ENCODE measurements around the gene JAML.
A peak's percentile ranks its signal among the peaks of the same experiment; 100 is the strongest.

JAML gene

GRCh38 chr11:118219732-118220131, 5.1 kb downstream of the JAML start:
- Mint-ChIP-seq H3K9me3 (no peaks in the 10 kb centered on the region), H3K27ac (ENCODE audit: low read depth) (peak overlapping the region; percentile 83), H3K4me1 (peaks cover 86% of the 10 kb centered on the region), H3K27me3 (no peaks in the 10 kb centered on the region), H3K4me3 (peak overlapping the region; percentile 78), H3K36me3 (ENCODE audit: insufficient read depth) (peaks cover 11% of the 10 kb centered on the region)
- DNase-seq (ENCODE audit: low spot score in 2 of 2) (no peak), ATAC-seq (replicated peaks; ENCODE audit: extremely low read depth, poor library complexity, severe bottlenecking) (no peak)

DNA sequence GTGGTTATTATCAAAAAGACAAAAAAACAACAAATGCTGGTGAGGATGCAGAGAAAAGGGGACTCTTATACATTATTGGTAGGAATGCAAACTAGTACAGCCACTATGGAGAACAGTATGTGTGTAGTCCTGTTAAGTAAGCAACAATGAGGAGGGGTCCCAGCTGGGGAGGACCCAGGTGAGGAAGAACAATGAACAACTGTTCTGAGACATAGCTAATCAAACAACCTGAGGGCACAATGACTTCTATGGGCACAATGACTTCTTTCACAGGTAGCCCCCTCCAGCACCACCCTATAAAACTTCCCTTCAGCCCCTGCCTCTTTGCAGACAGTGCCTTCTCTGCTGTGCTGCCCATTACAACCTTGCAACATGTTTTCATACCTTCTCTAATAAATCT, 5.6 kb downstream of the JAML start:
- Mint-ChIP-seq H3K4me1 (peaks cover 86% of the 10 kb centered on the region), H3K27me3 (no peaks in the 10 kb centered on the region), H3K36me3 (ENCODE audit: insufficient read depth) (peaks cover 10% of the 10 kb centered on the region), H3K9me3 (no peaks in the 10 kb centered on the region), H3K4me3 (peak overlapping the region; percentile 78), H3K27ac (ENCODE audit: low read depth) (peak overlapping the region; percentile 83)
- no peak for DNase-seq (ENCODE audit: low spot score in 2 of 2)
- no peak for ATAC-seq (replicated peaks; ENCODE audit: extremely low read depth, poor library complexity, severe bottlenecking)

GRCh38 chr11:118217575-118217974, 7.2 kb downstream of the JAML start:
- H3K27ac Mint-ChIP-seq (ENCODE audit: low read depth), result peak overlapping the region; percentile 83
- ATAC-seq (replicated peaks; ENCODE audit: extremely low read depth, poor library complexity, severe bottlenecking) (peak; percentile 48), DNase-seq (ENCODE audit: low spot score in 2 of 2) (no peak)
- peak overlapping the region; percentile 78 for H3K4me3 Mint-ChIP-seq
- no peaks in the 10 kb centered on the region for H3K27me3 Mint-ChIP-seq
- H3K9me3 Mint-ChIP-seq, result no peaks in the 10 kb centered on the region
- peaks cover 13% of the 10 kb centered on the region for H3K36me3 Mint-ChIP-seq (ENCODE audit: insufficient read depth)
- peaks cover 86% of the 10 kb centered on the region for H3K4me1 Mint-ChIP-seq

GRCh38 chr11:118216621-118217481, 8.0 kb downstream of the JAML start:
- H3K4me3 Mint-ChIP-seq, result peak overlapping the region; percentile 78
- DNase-seq (ENCODE audit: low spot score in 2 of 2), result peak in 1 of 2 donors; percentile 37
- peak overlapping the region; percentile 83 for H3K27ac Mint-ChIP-seq (ENCODE audit: low read depth)

GRCh38 chr11:118215765-118216164, 9.0 kb downstream of the JAML start:
- peaks cover 88% of the 10 kb centered on the region for H3K4me1 Mint-ChIP-seq
- ATAC-seq (replicated peaks; ENCODE audit: extremely low read depth, poor library complexity, severe bottlenecking) (no peak), DNase-seq (ENCODE audit: low spot score in 2 of 2) (no peak)
- H3K27ac Mint-ChIP-seq (ENCODE audit: low read depth), result peak overlapping the region; percentile 83
- peak overlapping the region; percentile 78 for H3K4me3 Mint-ChIP-seq
- H3K27me3 Mint-ChIP-seq, result no peaks in the 10 kb centered on the region
- H3K36me3 Mint-ChIP-seq (ENCODE audit: insufficient read depth), result peaks cover 23% of the 10 kb centered on the region
- no peaks in the 10 kb centered on the region for H3K9me3 Mint-ChIP-seq

More at GRCh38 chr11:118216621-118217481, 8.0 kb downstream of the JAML start:
- peak; percentile 84 for ATAC-seq (replicated peaks; ENCODE audit: extremely low read depth, poor library complexity, severe bottlenecking)
- no peaks in the 10 kb centered on the region for H3K27me3 Mint-ChIP-seq
- H3K36me3 Mint-ChIP-seq (ENCODE audit: insufficient read depth), result peaks cover 17% of the 10 kb centered on the region
- peaks cover 87% of the 10 kb centered on the region for H3K4me1 Mint-ChIP-seq
- no peaks in the 10 kb centered on the region for H3K9me3 Mint-ChIP-seq

- Mint-ChIP-seq H3K27ac (ENCODE audit: low read depth) (peak overlapping the region; percentile 83), H3K36me3 (ENCODE audit: insufficient read depth) (peaks cover 26% of the 10 kb centered on the region), H3K9me3 (no peaks in the 10 kb centered on the region), H3K27me3 (no peaks in the 10 kb centered on the region), H3K4me3 (peak overlapping the region; percentile 78), H3K4me1 (peaks cover 83% of the 10 kb centered on the region)
- ATAC-seq (replicated peaks; ENCODE audit: extremely low read depth, poor library complexity, severe bottlenecking), result no peak
- no peak for DNase-seq (ENCODE audit: low spot score in 2 of 2)
These were observed 9.5 kb downstream of the JAML start for GRCh38 chr11:118215262-118215661.

GRCh38 chr11:118214210-118214914, 10.4 kb downstream of the JAML start:
- H3K9me3 Mint-ChIP-seq, result no peaks in the 10 kb centered on the region
- H3K27me3 Mint-ChIP-seq, result no peaks in the 10 kb centered on the region
- peaks cover 79% of the 10 kb centered on the region for H3K4me1 Mint-ChIP-seq
- peak overlapping the region; percentile 42 for H3K4me3 Mint-ChIP-seq
- H3K36me3 Mint-ChIP-seq (ENCODE audit: insufficient read depth), result peaks cover 29% of the 10 kb centered on the region
- no peak for DNase-seq (ENCODE audit: low spot score in 2 of 2)
- H3K27ac Mint-ChIP-seq (ENCODE audit: low read depth), result peak overlapping the region; percentile 83
- ATAC-seq (replicated peaks; ENCODE audit: extremely low read depth, poor library complexity, severe bottlenecking), result no peak

GRCh38 chr11:118213781-118214180, 11.0 kb downstream of the JAML start:
- ATAC-seq (replicated peaks; ENCODE audit: extremely low read depth, poor library complexity, severe bottlenecking), result no peak
- H3K27ac Mint-ChIP-seq (ENCODE audit: low read depth), result peak overlapping the region; percentile 71
- H3K9me3 Mint-ChIP-seq, result no peaks in the 10 kb centered on the region
- peaks cover 73% of the 10 kb centered on the region for H3K4me1 Mint-ChIP-seq
- peak overlapping the region; percentile 42 for H3K4me3 Mint-ChIP-seq
- peaks cover 31% of the 10 kb centered on the region for H3K36me3 Mint-ChIP-seq (ENCODE audit: insufficient read depth)
- no peaks in the 10 kb centered on the region for H3K27me3 Mint-ChIP-seq
- no peak for DNase-seq (ENCODE audit: low spot score in 2 of 2)

DNA sequence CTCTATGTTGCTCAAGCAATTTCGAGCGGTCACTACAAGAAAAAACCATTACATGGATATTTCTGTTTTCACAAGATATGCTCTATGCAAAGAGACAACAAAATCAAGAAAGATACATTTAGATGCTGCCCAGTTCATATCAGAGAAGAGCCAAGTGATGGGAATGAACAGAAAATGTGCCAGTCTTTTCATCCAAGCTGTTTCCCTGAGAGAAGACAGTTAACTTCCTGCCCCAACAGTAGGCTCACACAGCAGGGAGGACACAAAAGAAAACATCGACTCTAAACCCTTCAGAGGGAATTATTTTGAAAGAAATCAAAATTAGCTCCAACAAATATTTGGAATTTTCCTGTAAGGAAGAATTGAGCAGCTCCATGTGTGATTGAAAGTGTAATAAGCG, 11.6 kb downstream of the JAML start:
- H3K27ac Mint-ChIP-seq (ENCODE audit: low read depth), result peak overlapping the region; percentile 71
- H3K36me3 Mint-ChIP-seq (ENCODE audit: insufficient read depth), result peaks cover 31% of the 10 kb centered on the region
- peaks cover 69% of the 10 kb centered on the region for H3K4me1 Mint-ChIP-seq
- H3K27me3 Mint-ChIP-seq, result no peaks in the 10 kb centered on the region
- H3K4me3 Mint-ChIP-seq, result peak overlapping the region; percentile 25
- no peaks in the 10 kb centered on the region for H3K9me3 Mint-ChIP-seq
- ATAC-seq (replicated peaks; ENCODE audit: extremely low read depth, poor library complexity, severe bottlenecking) (no peak), DNase-seq (ENCODE audit: low spot score in 2 of 2) (no peak)

- ATAC-seq (replicated peaks; ENCODE audit: extremely low read depth, poor library complexity, severe bottlenecking) (no peak), DNase-seq (ENCODE audit: low spot score in 2 of 2) (no peak)
- peak overlapping the region; percentile 71 for H3K27ac Mint-ChIP-seq (ENCODE audit: low read depth)
- H3K4me1 Mint-ChIP-seq, result peaks cover 69% of the 10 kb centered on the region
- H3K27me3 Mint-ChIP-seq, result no peaks in the 10 kb centered on the region
- H3K36me3 Mint-ChIP-seq (ENCODE audit: insufficient read depth), result peaks cover 31% of the 10 kb centered on the region
- H3K4me3 Mint-ChIP-seq, result peak overlapping the region; percentile 25
- no peaks in the 10 kb centered on the region for H3K9me3 Mint-ChIP-seq
These were observed 12.0 kb downstream of the JAML start for GRCh38 chr11:118212781-118213191.

GRCh38 chr11:118212131-118212725, 12.6 kb downstream of the JAML start:
- Mint-ChIP-seq H3K4me3 (no peak overlapping the region), H3K9me3 (no peaks in the 10 kb centered on the region), H3K4me1 (peaks cover 69% of the 10 kb centered on the region), H3K27ac (ENCODE audit: low read depth) (peak overlapping the region; percentile 7), H3K27me3 (no peaks in the 10 kb centered on the region), H3K36me3 (ENCODE audit: insufficient read depth) (peaks cover 33% of the 10 kb centered on the region)
- ATAC-seq (replicated peaks; ENCODE audit: extremely low read depth, poor library complexity, severe bottlenecking), result no peak
- DNase-seq (ENCODE audit: low spot score in 2 of 2), result no peak

GRCh38 chr11:118211006-118211405, 13.8 kb downstream of the JAML start:
- Mint-ChIP-seq H3K4me1 (peaks cover 72% of the 10 kb centered on the region), H3K4me3 (no peak overlapping the region), H3K9me3 (no peaks in the 10 kb centered on the region), H3K27ac (ENCODE audit: low read depth) (no peak overlapping the region), H3K27me3 (no peaks in the 10 kb centered on the region), H3K36me3 (ENCODE audit: insufficient read depth) (peaks cover 33% of the 10 kb centered on the region)
- no peak for ATAC-seq (replicated peaks; ENCODE audit: extremely low read depth, poor library complexity, severe bottlenecking)
- no peak for DNase-seq (ENCODE audit: low spot score in 2 of 2)
